HG03565 (cell line): ENCODE data around the gene DDX6.
"Not testable (repeated sequence)": the region's sequence is repeated elsewhere in the genome, so short reads cannot be mapped to it uniquely, and the experiment has no call there.

ENCODE experiments used
- ATAC-seq: cut with Tn5 transposase; IDR thresholded peaks from one replicate; pipeline ENCODE4 v1.9.1; 2021; ENCODE audit warnings: mild to moderate bottlenecking, moderate library complexity; ENCODE audit not compliant: unreplicated experiment

DDX6 gene, protein sequence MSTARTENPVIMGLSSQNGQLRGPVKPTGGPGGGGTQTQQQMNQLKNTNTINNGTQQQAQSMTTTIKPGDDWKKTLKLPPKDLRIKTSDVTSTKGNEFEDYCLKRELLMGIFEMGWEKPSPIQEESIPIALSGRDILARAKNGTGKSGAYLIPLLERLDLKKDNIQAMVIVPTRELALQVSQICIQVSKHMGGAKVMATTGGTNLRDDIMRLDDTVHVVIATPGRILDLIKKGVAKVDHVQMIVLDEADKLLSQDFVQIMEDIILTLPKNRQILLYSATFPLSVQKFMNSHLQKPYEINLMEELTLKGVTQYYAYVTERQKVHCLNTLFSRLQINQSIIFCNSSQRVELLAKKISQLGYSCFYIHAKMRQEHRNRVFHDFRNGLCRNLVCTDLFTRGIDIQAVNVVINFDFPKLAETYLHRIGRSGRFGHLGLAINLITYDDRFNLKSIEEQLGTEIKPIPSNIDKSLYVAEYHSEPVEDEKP

GRCh38 chr11:118791111-118791960 is at the start of gene DDX6:
Gene DDX6 (minus strand): TSS chr11:118791164. CDS start chr11:118786251, 4,913 bp downstream.
- ATAC-seq = peak; percentile 29

GRCh38 chr11:118838905-118839553 is 48.1 kb upstream of the DDX6 start:
- peak; percentile 75 for ATAC-seq

DNA sequence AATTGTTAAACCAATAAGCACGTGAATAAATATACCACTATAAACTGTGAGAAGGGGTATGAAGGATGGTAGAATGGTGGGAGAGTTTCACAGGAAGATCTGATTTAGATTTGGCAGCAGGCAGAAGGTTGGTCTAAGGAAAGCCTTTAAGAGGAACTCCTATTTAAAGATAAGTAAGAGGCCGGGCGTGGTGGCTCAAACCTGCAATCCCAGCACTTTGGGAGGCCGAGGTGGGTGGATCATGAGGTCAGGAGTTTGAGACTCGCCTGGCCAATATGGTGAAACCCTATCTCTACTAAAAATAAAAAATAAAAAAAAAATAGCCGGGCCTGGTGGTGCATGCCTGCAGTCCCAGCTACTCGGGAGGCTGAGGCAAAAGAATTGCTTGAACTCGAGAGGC is 46.9 kb upstream of the DDX6 start:
- no peak for ATAC-seq

- no peak for ATAC-seq
Observed at GRCh38 chr11:118834427-118835028, 43.6 kb upstream of the DDX6 start.

DNA sequence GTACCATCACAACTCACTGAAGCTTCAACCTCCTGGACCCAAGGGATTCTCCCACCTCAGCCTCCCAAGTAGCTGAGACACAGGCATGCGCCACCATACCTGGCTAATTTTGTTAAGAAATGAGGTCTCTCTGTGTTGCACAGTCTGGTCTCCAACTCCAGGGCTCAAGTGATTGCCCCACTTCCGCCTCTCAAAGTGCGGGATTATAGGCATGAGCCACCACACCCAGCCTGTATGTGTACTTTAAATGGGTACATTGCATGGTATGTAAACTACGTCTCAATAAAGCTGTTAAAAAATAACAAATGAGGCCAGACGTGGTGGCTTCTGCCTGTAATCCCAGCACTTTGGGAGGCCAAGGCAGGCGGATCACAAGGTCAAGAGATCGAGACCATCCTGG is 36.2 kb upstream of the DDX6 start:
- ATAC-seq = no peak

GRCh38 chr11:118822936-118823510 is 32.1 kb upstream of the DDX6 start:
- ATAC-seq = not testable (repeated sequence)

- ATAC-seq = peak; percentile 87
Observed at GRCh38 chr11:118820412-118821357, 29.7 kb upstream of the DDX6 start.

DNA sequence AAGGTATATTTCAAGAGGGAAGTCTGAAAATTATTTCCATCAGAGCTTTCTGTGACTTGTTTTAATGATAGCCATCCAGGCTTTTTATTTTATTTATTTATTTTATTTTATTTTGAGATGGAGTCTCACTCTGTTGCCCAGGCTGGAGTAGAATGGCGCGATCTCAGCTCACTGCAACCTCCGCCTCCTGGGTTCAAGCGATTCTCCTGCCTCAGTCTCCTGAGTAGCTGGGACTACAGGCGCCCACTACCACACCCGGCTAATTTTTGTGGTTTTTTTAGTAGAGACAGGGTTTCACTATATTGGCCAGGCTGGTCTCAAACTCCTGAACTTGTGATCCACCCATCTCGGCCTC is 29.0 kb upstream of the DDX6 start:
- not testable (repeated sequence) for ATAC-seq

DNA sequence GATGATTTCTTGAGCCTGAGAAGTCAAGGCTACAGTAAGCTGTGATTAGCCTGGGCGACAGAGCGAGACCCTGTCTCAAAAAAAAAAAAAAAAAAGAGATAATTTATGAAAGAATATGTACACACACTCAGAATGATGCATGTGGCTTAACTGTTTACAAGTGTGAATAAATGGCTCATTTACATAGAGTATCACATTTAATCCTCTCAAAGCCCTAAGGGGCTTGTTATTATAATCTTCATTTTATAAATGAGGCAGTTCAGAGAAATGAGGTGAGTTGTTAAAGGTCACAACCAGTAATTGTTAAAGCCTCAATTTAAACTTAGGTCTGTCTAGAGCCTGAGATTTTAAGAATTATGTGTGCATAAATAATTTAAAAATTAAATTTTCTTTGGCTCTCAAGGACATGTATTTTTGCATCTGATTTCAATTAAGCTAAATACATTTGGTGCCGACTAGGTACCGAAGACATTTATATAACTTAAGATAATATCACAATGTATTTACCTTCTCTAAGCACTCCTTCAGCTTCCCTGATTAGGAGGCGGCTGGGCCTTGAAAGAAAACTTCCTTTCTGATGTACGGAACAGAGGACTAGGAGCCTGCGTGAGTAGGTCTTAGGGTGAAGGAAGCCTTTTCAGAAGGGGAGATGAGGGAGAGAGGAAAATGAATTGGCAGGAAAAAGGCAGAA is 28.5 kb upstream of the DDX6 start:
- no peak for ATAC-seq

DNA sequence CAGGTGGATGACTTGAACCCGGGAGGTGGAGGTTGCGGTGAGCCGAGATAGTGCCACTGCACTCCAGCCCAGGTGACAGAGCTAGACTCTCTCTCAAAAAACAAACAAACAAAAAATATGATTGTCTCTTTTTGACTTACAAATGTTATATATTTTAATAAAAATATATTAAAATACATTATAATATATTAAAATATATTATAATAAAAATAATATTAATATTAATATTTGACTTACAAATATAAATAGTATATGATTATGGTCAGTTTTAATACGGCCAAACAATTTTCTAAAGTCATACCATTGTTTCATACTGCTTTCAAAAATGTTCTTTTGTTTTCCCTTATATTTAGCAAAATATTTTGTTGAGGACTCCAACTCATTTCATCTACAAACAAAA is 27.2 kb upstream of the DDX6 start:
- ATAC-seq = no peak

- ATAC-seq = no peak
Observed at GRCh38 chr11:118813551-118813950, 22.6 kb upstream of the DDX6 start.

DNA sequence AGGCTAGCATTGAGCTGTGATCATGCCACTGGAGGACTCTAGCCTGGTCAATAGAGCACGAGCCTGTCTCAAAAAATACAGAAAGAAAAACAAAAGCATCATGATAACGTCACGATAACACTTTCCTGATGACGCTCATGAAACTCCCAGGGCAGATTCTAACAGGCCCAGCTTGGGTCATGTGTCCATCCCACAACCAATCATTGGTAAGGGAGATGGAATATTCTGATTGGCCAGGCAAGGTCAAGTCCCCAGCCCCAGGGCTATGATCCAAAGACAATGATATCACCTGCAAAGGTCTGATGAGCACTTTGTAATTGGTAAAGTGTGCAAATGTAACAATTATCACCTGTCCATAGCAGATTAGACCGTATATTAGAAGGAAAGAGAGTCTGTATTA is 21.5 kb upstream of the DDX6 start:
- ATAC-seq = no peak

GRCh38 chr11:118807800-118808778 is 17.1 kb upstream of the DDX6 start:
- ATAC-seq = no peak

GRCh38 chr11:118806400-118806799 is 15.4 kb upstream of the DDX6 start:
- no peak for ATAC-seq

DNA sequence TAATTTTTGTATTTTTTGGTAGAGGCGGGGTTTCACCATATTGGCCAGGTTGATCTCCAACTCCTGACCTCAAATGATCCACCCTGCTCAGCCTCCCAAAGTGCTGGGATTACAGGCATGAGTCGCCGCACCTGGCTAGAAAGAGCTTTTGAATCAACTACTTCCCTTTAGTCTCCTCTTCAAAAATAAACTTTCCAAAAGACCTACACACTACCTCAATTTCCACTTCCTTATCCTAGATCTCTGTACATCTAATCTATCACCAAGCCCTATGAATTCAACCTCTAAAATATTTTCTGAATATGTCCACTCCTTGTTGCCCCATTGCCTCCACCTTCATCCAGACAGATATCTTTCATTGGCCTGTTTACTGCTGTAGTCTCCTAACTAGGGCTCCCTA is 13.1 kb upstream of the DDX6 start:
- ATAC-seq = no peak

GRCh38 chr11:118799372-118799771 is 8.4 kb upstream of the DDX6 start:
- no peak for ATAC-seq

DNA sequence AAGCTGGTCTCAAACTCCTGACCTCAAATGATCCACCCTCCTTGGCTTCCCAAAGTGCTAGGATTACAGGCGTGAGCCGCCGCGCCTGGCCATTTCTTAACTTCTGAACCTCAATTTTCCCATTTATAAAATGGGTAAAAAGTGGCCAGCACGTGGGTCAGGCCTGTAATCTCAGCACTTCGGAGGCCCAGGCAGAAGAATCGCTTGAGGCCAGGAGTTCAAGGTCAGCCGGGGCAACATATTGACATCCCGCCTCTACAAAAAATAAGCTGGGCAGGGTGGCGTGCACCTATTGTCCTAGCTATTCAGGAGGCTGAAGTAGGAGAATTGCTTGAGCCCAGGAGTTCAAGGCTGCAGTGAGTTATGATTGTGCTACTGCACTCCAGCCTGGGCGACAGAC is 6.5 kb upstream of the DDX6 start:
- no peak for ATAC-seq
